HepG2 (cell line): Measurements from ENCODE around the gene HMMR. TPM values are rescaled to one million over a fixed set of nuclear protein-coding genes. Genes with fewer than 3 reads are reported as not detected.

Experiments
- ATAC-seq: fragments of 200-7000 bp; cut with Tn5 transposase; 3 replicates; pipeline ENCODE4 v1.9.1; 2020; ENCODE audit warnings: mild to moderate bottlenecking, moderate library complexity
- BruUV-seq: library from RNA; stranded (reverse); fragments of 400-500 nt; replicated peaks from 2 replicates; lab custom pipeline; 2021; lab: Mats Ljungman, UMichigan
- CTCF ChIA-PET: fragments of 300-600 bp; formaldehyde crosslinking; extraction: SDS; loops from one replicate; lab custom pipeline; 2021; ENCODE audit warnings: low total read pairs, inconsistent platforms, low intra/inter-chr PET ratio; lab: Yijun Ruan, JAX
- POLR2A ChIA-PET: fragments of 350-600 bp; sonication (Branson Sonifier 250); formaldehyde crosslinking; loops from one replicate; lab custom pipeline; 2020; ENCODE audit warnings: antibody characterized with exemption, inconsistent platforms; lab: Yijun Ruan, JAX
- DNase-seq: peaks from one replicate; pipeline ENCODE4 v3.0.0-alpha.2; 2015; ENCODE audit warnings: low spot score
- FAIRE-seq: peaks from 3 replicates; lab custom pipeline; 2011; peaks lifted over from hg19 to GRCh38; lab: Jason Lieb, UNC
- H2AFZ ChIP-seq: one replicate; pipeline ENCODE4 v1.6.1; 2011; ENCODE audit warnings: low read length, inconsistent platforms
- H3K27ac ChIP-seq: fragments of 300-600 bp; 3 replicates; pipeline ENCODE4 v1.8.0; 2011; ENCODE audit warnings: mixed run types, mild to moderate bottlenecking, mixed read lengths, low read length, inconsistent platforms; ENCODE audit not compliant: insufficient read depth; ENCODE audit errors: extremely low read length
- H3K27me3 ChIP-seq, 2 experiments: fragments of 200-600 bp in 1 of 2; 2 replicates in 1 of 2; 3 replicates in 1 of 2; pipeline versions ENCODE4 v1.6.0 to v1.8.0; 2011; ENCODE audit warnings: low read length in 2 of 2, mild to moderate bottlenecking in 2 of 2, moderate library complexity in 2 of 2, inconsistent platforms in 1 of 2; ENCODE audit not compliant: insufficient read depth in 2 of 2, control insufficient read depth in 1 of 2
- H3K36me3 ChIP-seq, 2 experiments: fragments of 200-600 bp in 1 of 2; replicated peaks in 1 of 2; 2 replicates in 1 of 2; 3 replicates in 1 of 2; pipeline versions ENCODE4 v1.5.1 to v1.8.0; 2011; ENCODE audit warnings: low read length in 2 of 2, inconsistent platforms in 1 of 2; ENCODE audit not compliant: insufficient read depth in 2 of 2, control insufficient read depth in 1 of 2
- H3K4me1 ChIP-seq: 2 replicates; pipeline ENCODE4 v1.5.1; 2012; ENCODE audit warnings: low read length, inconsistent platforms; ENCODE audit not compliant: insufficient read depth
- H3K4me2 ChIP-seq: 2 replicates; pipeline ENCODE4 v1.6.0; 2011; ENCODE audit warnings: low read depth, low read length, inconsistent platforms
- H3K4me3 ChIP-seq, 3 experiments: fragments of 200-600 bp in 1 of 3; sonication (generic), shearing (Covaris generic) in 1 of 3; replicated peaks in 1 of 3; 2 replicates each; pipeline ENCODE4 v1.5.1; 2011 to 2016; ENCODE audit warnings: low read length in 3 of 3, inconsistent platforms in 2 of 3, low read depth in 2 of 3, mild to moderate bottlenecking in 2 of 3, control low read depth in 1 of 3, mixed read lengths in 1 of 3; ENCODE audit not compliant: insufficient read depth in 1 of 3
- H3K79me2 ChIP-seq: one replicate; pipeline ENCODE4 v1.6.1; 2011; ENCODE audit warnings: low read length, inconsistent platforms; ENCODE audit not compliant: insufficient read depth
- H3K9ac ChIP-seq: 2 replicates; pipeline ENCODE4 v1.6.0; 2011; ENCODE audit warnings: mild to moderate bottlenecking, low read depth, low read length, inconsistent platforms; ENCODE audit not compliant: insufficient read depth
- H3K9me3 ChIP-seq: 2 replicates; pipeline ENCODE4 v1.5.1; 2012; ENCODE audit warnings: mild to moderate bottlenecking, low read length
- H4K20me1 ChIP-seq: 2 replicates; pipeline ENCODE4 v1.6.0; 2011; ENCODE audit warnings: inconsistent platforms, mild to moderate bottlenecking, low read length, moderate library complexity; ENCODE audit not compliant: insufficient read depth
- E2F2 ChIP-seq: sonication (generic); formaldehyde crosslinking; IDR thresholded peaks from 2 replicates; pipeline ENCODE4 v1.4.0; 2020; ENCODE audit warnings: missing genetic modification reagents, borderline replicate concordance
- GABPB1 ChIP-seq: IDR thresholded peaks from 2 replicates; pipeline ENCODE4 v1.6.1; 2016; ENCODE audit warnings: mild to moderate bottlenecking, missing genetic modification reagents, moderate library complexity, missing compliant biosample characterization
- GMEB2 ChIP-seq: IDR thresholded peaks from 2 replicates; pipeline ENCODE4 v1.6.1; 2016; ENCODE audit warnings: missing biosample characterization, missing genetic modification reagents, low read depth
- HNRNPL ChIP-seq: fragments of 200-400 bp; formaldehyde crosslinking; IDR thresholded peaks from 2 replicates; pipeline ENCODE4 v1.6.1; 2017; ENCODE audit warnings: mild to moderate bottlenecking, low read depth, low read length
- RERE ChIP-seq: IDR thresholded peaks from 2 replicates; pipeline ENCODE4 v1.6.1; 2016; ENCODE audit warnings: low read depth, missing genetic modification reagents, missing compliant biosample characterization
- TCF7L2 ChIP-seq: IDR thresholded peaks from 2 replicates; pipeline ENCODE4 v1.6.1; 2011; ENCODE audit warnings: mild to moderate bottlenecking, low read depth, low read length, moderate library complexity
- ZNF256 ChIP-seq: sonication (generic); formaldehyde crosslinking; conservative IDR thresholded peaks from 2 replicates; pipeline ENCODE4 v1.4.0; 2020; ENCODE audit warnings: missing genetic modification reagents
- ZNF292 ChIP-seq: sonication (generic); formaldehyde crosslinking; IDR thresholded peaks from 2 replicates; pipeline ENCODE4 v1.8.1; 2022; ENCODE audit warnings: mild to moderate bottlenecking, low read depth, missing genetic modification reagents, borderline replicate concordance
- ZNF3 ChIP-seq: IDR thresholded peaks from 2 replicates; pipeline ENCODE4 v1.7.0; 2017; ENCODE audit warnings: inconsistent platforms
- ZNF329 ChIP-seq: sonication (generic); formaldehyde crosslinking; IDR thresholded peaks from 2 replicates; pipeline ENCODE4 v1.9.0; 2021; ENCODE audit warnings: low read depth, mild to moderate bottlenecking, missing genetic modification reagents
- WGBS: methylation state at CpG from one replicate; pipeline ENCODE4 v1.1.6; 2017; ENCODE audit warnings: low lambda C conversion rate; 5-methylcytosine and 5-hydroxymethylcytosine counted together
- in situ Hi-C: cut with HindIII; loops from 2 replicates; pipeline ENCODE4 v1.10.0; 2017; ENCODE audit warnings: low pct_unique_long_range_greater_than_20kb; ENCODE audit not compliant: extremely low pct_ligation_motif_present
- intact Hi-C: fragments of 100-400 bp; cut with micrococcal nuclease; formaldehyde crosslinking; loops from one replicate; pipeline ENCODE4 v1.10.0; 2022; ENCODE audit not compliant: unreplicated experiment
- polyA plus RNA-seq, 8 experiments: library from polyadenylated mRNA; depleted of rRNA in 3 of 8; stranded (reverse) in 7 of 8; unstranded in 1 of 8; fragments of >200 nt; fragmentation: Illumina TruSeq in 4 of 8; extraction: Trizol in 4 of 8; gene quantifications; 2 replicates each; pipeline versions ENCODE4 v1.2.1 to v1.2.3, GENCODE V29; 2011 to 2016; ENCODE audit warnings: low read depth in 4 of 8, missing spikeins in 1 of 8, mixed read lengths in 1 of 8; ENCODE audit not compliant: insufficient read depth in 1 of 8
- total RNA-seq, 5 experiments: library from RNA; depleted of rRNA; stranded (reverse); fragments of >200 nt; fragmentation: Illumina TruSeq; extraction: Trizol; gene quantifications; 2 replicates each; pipeline ENCODE4 v1.2.3, GENCODE V29; 2016; ENCODE audit warnings: low read depth in 1 of 5

HMMR gene
- total and polyA plus RNA-seq, 2 of the 13 experiments (the other 11 are each of a cell fraction or from before 2014, with no cell fraction given) = 8.5 to 48.3 TPM

- H3K36me3 ChIP-seq = peaks cover 2 to 27% of the 10 kb centered on the region in 2 experiments; a peak in 4 of 5 replicates
- POLR2A ChIA-PET = interaction anchor here (1.1 to 1.8 kb wide), 3 partner anchors 9 to 52 kb away, joined by 3 to 4 read pairs (median 4); partner anchors contain the start of genes CCNG1 and MAT2B
- no peak overlapping the region for H3K4me3 ChIP-seq
- TF ChIP-seq ZNF292 (CRISPR knock-in tag) (no peak), RERE (CRISPR knock-in tag) (no peak), HNRNPL (no peak), GMEB2 (CRISPR knock-in tag) (no peak), GABPB1 (CRISPR knock-in tag) (no peak), ZNF3 (no peak), TCF7L2 (no peak), ZNF256 (CRISPR knock-in tag) (no peak), E2F2 (no peak), ZNF329 (CRISPR knock-in tag) (no peak)
- no peaks in the 10 kb centered on the region for H3K9me3 ChIP-seq
- WGBS = 100% methylated on average over 3 of the region's 3 CpGs
- no peak overlapping the region for H3K27ac ChIP-seq
- DNase-seq (no peak), ATAC-seq (no peak), FAIRE-seq (no peak)
- no peaks in the 10 kb centered on the region for H3K4me1 ChIP-seq
- H3K9ac ChIP-seq = no peak overlapping the region
- no peaks in the 10 kb centered on the region for H3K79me2 ChIP-seq
- CTCF ChIA-PET = interaction anchor here (1.3 kb wide), 1 partner anchor 13 kb away, joined by 4 read pairs; no protein-coding TSS in a partner anchor
- H4K20me1 ChIP-seq = no peaks in the 10 kb centered on the region
- intact Hi-C loops (loop anchor here (1.0 kb wide), 1 partner anchor 14 kb away; no protein-coding TSS in a partner anchor), in situ Hi-C loops (no loop called here)
- no peaks in the 10 kb centered on the region; a peak in 1 of 5 replicates for H3K27me3 ChIP-seq
- H2AFZ ChIP-seq = no peak overlapping the region
- BruUV-seq = no TSS peak
- no peak overlapping the region for H3K4me2 ChIP-seq
Observed at GRCh38 chr5:163489745-163490075, 29.3 kb downstream of the HMMR start.
